GM18909 (cell line): ENCODE results near the gene MRPL40.

Source experiments
- ATAC-seq: cut with Tn5 transposase; IDR thresholded peaks from one replicate; pipeline ENCODE4 v1.9.1; 2021; ENCODE audit warnings: mild to moderate bottlenecking; ENCODE audit not compliant: unreplicated experiment, poor library complexity

Gene MRPL40

DNA sequence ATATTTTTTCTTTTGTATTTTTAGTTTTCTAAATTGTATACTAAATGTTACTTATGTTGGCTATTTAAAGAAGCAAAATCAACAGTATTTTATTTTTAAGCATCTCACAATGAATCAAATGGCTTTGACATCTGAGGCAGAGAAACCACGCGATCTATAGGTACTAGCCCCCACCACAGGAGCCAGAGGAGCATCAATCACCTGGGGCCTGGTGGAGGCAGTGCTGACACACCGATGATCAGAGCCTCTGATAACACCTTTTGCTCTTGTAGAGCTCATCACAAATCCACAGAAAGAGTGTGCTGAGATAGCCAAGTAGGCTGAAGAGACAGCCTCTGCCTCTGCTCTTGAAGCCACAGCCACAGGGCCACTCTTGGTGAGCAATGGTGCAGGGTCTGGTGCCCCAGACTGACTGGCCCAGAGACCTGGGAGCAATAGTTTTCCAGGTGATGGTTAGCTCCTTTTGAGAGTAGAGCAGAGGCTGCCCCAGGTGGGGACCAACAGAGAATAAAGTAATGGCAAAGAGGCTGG, 26.0 kb upstream of the MRPL40 start:
- ATAC-seq = no peak

- ATAC-seq = no peak
These were observed 25.5 kb upstream of the MRPL40 start for GRCh38 chr22:19406846-19407245.

GRCh38 chr22:19407649-19408606, 24.4 kb upstream of the MRPL40 start:
- no peak for ATAC-seq

GRCh38 chr22:19410941-19411689, 21.2 kb upstream of the MRPL40 start:
- ATAC-seq = no peak

DNA sequence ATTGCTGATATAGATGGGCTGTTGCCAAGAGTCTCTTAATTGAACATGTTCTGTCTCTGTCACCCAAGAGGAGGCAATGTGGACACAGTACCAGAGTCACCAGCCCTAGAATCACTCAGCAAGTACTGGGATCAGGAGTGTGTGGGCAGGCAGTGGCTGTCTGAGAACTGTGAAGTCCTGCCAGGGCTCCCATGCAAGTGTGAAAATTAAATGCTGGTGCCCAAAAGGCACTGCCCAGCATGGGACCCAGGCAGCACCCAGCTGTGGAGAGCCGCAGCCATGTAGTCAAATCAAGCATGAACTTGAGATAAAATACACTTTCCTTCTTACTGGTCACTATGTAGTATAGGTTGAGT, 20.7 kb upstream of the MRPL40 start:
- ATAC-seq = no peak

GRCh38 chr22:19412478-19412877, 19.9 kb upstream of the MRPL40 start:
- no peak for ATAC-seq

DNA sequence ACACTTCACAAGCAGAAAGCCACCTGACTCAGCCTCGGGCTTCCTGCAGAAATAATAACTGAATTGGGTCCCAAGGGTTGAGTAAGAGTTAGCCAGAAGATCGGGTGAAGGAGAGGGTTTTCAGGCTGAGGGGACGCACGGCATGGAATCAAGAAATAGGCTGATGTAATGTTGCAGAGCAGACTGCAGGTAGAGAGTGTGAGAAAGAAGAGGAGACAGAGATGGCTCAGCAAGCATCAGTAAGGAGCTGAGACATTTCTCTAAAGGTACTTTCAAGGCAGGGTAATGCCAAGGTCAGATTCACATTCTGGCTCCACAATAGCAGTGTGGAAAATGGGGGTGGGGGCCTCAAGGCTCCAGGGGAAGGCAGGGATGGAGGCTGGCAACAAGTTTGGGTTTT, 19.4 kb upstream of the MRPL40 start:
- no peak for ATAC-seq

DNA sequence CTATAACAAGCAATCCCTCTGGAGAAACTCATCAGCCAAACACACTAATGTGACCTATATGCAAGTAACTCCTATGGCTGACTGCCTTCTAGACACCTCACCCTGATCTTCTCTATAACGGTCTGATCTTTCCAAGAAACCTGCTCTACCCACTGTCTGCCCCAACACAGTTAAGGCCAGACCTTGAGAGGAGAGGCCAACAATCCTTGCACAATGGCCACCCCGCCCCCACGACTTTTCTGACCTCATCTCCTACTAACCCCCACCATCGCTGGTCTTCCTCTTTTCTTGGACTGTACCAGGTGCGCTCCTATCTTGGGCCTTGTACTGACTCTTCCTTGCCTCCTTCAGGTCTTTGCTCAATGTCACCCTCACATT, 13.3 kb upstream of the MRPL40 start:
- no peak for ATAC-seq

- ATAC-seq = peak; percentile 53
These were observed 12.7 kb upstream of the MRPL40 start for GRCh38 chr22:19419464-19420178.

DNA sequence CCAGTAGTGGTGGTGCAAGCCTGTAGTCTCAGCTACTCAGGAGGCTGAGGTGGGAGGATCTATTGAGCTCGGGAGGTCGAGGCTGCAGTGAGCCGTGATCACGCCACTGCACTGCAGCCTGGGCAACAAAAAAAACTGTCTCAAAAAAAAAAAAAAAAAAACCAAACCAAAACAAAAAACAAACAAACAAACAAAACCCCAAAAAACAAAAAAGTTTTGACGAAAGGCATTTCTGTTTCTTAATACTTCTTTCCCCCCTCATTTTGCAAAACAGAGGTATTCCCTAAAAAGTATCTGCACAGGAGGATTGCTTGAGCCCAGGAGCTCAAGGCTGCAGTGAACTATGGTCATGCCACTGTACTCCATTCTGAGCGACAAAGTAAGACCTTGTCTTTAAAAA, 12.0 kb upstream of the MRPL40 start:
- no peak for ATAC-seq

- no peak for ATAC-seq
These were observed 9.7 kb upstream of the MRPL40 start for GRCh38 chr22:19422440-19423301.

- ATAC-seq = no peak
These were observed 8.2 kb upstream of the MRPL40 start for GRCh38 chr22:19424186-19424500.

DNA sequence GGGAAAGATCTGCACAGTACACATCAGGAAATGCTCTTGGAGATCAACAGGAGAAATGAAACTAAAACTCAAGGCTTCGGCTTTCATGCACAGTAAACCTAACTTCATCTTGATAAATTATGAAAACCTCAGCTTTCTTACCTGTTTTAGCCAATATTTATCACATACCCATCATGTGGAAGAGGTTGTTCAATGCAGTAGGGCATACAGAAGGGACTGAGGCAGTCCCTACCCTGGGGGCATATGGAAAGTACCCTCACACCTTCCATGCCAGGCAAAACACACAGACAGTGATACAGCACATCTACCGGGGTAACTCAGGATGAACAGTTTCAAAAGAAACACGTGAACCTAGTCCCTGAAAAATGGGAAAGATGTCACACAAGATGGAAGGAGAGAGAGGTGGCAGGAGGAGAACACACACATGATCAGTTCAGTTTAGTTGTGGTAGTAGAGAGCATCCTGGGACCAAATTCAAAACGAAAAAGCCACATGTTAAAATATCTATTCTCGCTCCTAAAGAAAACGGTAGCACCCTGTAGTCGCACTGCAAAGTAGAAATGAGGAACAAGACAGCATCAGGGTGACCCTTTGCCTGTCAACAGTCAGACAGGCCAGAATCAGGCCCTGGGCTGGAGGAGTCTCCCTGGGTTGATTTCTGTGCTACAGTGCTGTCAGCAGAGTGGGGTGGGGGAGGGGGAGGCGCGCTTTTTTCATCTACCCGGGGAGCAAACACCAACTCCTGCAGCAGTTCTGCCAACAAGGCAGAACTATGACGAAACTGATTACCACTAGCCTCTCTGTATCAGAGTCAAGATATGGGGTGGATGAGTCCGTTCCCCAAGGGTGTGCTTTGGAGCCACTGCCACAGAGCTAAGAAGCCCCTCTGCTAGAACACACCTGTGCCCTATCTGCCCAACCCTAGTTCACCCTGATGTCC, 2.1 kb upstream of the MRPL40 start:
- ATAC-seq = no peak

- peak; percentile 13 for ATAC-seq
These were observed 1.3 kb upstream of the MRPL40 start for GRCh38 chr22:19430890-19431541.

- ATAC-seq = peak; percentile 57
These were observed 654 bp upstream of the MRPL40 start, which contains the start of gene HIRA for GRCh38 chr22:19431649-19432132. HIRA (minus strand) TSS chr22:19431733; CDS start chr22:19431476, 257 bp downstream.

GRCh38 chr22:19434401-19434800, 2.1 kb downstream of the MRPL40 start:
- ATAC-seq = no peak

- ATAC-seq = no peak
These were observed 2.7 kb downstream of the MRPL40 start for GRCh38 chr22:19434829-19435580.
